Measurements from ENCODE around the gene IL3RA.

- TF ChIP-seq CTCF (IDR thresholded peaks at IDR 0.05; ENCODE audit: low read depth, low read length, poor library complexity, severe bottlenecking) (no peak), EZH2phosphoT487 (IDR thresholded peaks at IDR 0.05; ENCODE audit: borderline replicate concordance, low read length) (no peak)
Measured at GRCh38 chrX:1359477-1359873, 22.9 kb downstream of the IL3RA start.
